ENCODE results near the gene SPINK8.

- TF ChIP-seq CTCF (IDR thresholded peaks at IDR 0.05): no peak
- no peak for TF ChIP-seq POLR2A (IDR thresholded peaks at IDR 0.05)
These were observed 30.4 kb downstream of the SPINK8 start for GRCh38 chr3:48303021-48303420.

All from suprapubic skin (tissue), 3 donors.